H1 (cell line): ENCODE data around the gene SYP. TPM values are rescaled to one million over a fixed set of nuclear protein-coding genes. Genes with fewer than 3 reads are reported as not detected.

Experiments used
- TAF1 ChIP-seq: IDR thresholded peaks from 2 replicates; pipeline ENCODE4 v1.6.1; 2011; ENCODE audit warnings: mild to moderate bottlenecking, low read depth, low read length
- polyA plus RNA-seq, 7 experiments: library from polyadenylated mRNA; depleted of rRNA in 3 of 7; stranded (reverse) in 5 of 7; unstranded in 2 of 7; fragments of >200 nt in 5 of 7; fragments of 200-250 nt in 2 of 7; gene quantifications; 1 replicate in 5 of 7; 2 replicates in 1 of 7; 4 replicates in 1 of 7; pipeline versions ENCODE4 v1.2.1 to v1.2.3, GENCODE V29; 2011 to 2013; ENCODE audit warnings: missing spikeins in 2 of 7, mixed read lengths in 2 of 7
- total RNA-seq: library from RNA; stranded (reverse); fragmentation: NEBNext Ultra II Directional; extraction: Animal tissue kit (Norgen Biotek cat#: 25700); gene quantifications from 2 replicates; pipeline ENCODE4 v1.2.1, GENCODE V29; 2021

SYP gene
- total and polyA plus RNA-seq, 2 of the 8 experiments (the other 6 are each of a cell fraction or from before 2014, with no cell fraction given): 4.3 to 10.8 TPM

- TF ChIP-seq TAF1: no peak
These were observed 7.2 kb downstream of the SYP start (continued) for GRCh38 chrX:49192722-49193328.
